Testis (tissue), 2 donors: Measurements from ENCODE around the gene CACNA1E.

Experiments used
- POLR2A ChIP-seq: fragments of 450-650 bp; IDR thresholded peaks from one replicate; pipeline ENCODE4 v1.6.1; 2017; ENCODE audit warnings: antibody characterized with exemption, mild to moderate bottlenecking, moderate library complexity
- TF ChIP-seq, protein P1 (sequence below), 3 experiments: fragments of 450-650 bp in 2 of 3; fragments of 200-600 bp in 1 of 3; sonication (generic) in 1 of 3; IDR thresholded peaks; one replicate each; pipeline ENCODE4 v1.5.1; 2016 to 2019; ENCODE audit warnings: antibody characterized with exemption in 3 of 3, mild to moderate bottlenecking in 2 of 3, moderate library complexity in 1 of 3

DNA sequence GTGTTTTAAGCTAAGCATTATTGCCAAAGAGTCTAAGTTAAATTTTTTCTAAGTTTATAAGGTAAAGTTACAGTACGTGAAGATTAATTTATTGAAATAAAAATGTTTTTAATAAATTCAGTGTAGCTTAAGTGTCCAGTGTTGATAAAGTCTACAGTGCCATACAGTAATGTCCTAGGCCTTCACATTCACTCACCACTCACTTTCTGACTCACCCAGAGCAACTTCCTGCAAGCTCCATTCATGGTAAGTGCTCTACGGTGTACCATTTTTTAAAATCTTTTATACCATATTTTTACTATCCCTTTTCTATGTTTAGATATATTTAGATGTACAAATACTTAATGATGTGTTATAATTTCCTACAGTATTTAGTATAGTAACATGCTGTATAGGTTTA is 173.2 kb downstream of the CACNA1E start:
- TF ChIP-seq, protein P1, sequence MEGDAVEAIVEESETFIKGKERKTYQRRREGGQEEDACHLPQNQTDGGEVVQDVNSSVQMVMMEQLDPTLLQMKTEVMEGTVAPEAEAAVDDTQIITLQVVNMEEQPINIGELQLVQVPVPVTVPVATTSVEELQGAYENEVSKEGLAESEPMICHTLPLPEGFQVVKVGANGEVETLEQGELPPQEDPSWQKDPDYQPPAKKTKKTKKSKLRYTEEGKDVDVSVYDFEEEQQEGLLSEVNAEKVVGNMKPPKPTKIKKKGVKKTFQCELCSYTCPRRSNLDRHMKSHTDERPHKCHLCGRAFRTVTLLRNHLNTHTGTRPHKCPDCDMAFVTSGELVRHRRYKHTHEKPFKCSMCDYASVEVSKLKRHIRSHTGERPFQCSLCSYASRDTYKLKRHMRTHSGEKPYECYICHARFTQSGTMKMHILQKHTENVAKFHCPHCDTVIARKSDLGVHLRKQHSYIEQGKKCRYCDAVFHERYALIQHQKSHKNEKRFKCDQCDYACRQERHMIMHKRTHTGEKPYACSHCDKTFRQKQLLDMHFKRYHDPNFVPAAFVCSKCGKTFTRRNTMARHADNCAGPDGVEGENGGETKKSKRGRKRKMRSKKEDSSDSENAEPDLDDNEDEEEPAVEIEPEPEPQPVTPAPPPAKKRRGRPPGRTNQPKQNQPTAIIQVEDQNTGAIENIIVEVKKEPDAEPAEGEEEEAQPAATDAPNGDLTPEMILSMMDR (IDR thresholded peaks at IDR 0.05), result no peak
- no peak for TF ChIP-seq POLR2A
